ENCODE results near the gene ZAP70. TPM values are rescaled to one million over a fixed set of nuclear protein-coding genes. Genes with fewer than 3 reads are reported as not detected.
"Not testable (repeated sequence)": the region's sequence is repeated elsewhere in the genome, so short reads cannot be mapped to it uniquely, and the experiment has no call there.

The ZAP70 gene
- total and polyA plus RNA-seq, 8 donors = 1.4 to 8.3 (median 2.2) TPM

DNA sequence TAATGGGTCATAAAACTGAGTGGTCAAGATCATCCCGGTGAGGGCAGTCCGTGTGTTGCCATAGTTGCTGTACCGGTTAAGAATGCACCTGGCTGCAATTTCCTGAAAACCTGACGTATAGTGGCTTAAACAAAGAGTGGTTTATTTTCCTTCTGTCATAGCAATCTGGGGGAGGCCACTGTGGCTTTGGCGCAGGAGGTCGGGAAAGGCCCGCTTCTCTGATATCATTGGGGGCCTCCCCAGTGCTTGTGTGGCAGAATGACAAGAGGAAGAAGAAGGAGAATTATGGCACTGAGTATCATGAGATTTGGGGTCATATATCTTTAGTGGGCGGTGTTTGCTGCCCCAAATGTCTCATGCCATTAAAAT lies 39.5 kb upstream of the ZAP70 start:
- no peak overlapping the region for H3K4me3 ChIP-seq
- no peaks in the 10 kb centered on the region for H3K9me3 ChIP-seq
- DNase-seq (no peak), ATAC-seq (no peak)
- intact Hi-C loops (cut with DNase I) = no loop called here
- H3K4me1 ChIP-seq = no peaks in the 10 kb centered on the region
- no peak overlapping the region for H3K27ac ChIP-seq
- no peaks in the 10 kb centered on the region for H3K27me3 ChIP-seq
- TF ChIP-seq, protein P1, sequence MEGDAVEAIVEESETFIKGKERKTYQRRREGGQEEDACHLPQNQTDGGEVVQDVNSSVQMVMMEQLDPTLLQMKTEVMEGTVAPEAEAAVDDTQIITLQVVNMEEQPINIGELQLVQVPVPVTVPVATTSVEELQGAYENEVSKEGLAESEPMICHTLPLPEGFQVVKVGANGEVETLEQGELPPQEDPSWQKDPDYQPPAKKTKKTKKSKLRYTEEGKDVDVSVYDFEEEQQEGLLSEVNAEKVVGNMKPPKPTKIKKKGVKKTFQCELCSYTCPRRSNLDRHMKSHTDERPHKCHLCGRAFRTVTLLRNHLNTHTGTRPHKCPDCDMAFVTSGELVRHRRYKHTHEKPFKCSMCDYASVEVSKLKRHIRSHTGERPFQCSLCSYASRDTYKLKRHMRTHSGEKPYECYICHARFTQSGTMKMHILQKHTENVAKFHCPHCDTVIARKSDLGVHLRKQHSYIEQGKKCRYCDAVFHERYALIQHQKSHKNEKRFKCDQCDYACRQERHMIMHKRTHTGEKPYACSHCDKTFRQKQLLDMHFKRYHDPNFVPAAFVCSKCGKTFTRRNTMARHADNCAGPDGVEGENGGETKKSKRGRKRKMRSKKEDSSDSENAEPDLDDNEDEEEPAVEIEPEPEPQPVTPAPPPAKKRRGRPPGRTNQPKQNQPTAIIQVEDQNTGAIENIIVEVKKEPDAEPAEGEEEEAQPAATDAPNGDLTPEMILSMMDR (IDR thresholded peaks at IDR 0.05) = no peak
- H3K36me3 ChIP-seq = no peaks in the 10 kb centered on the region

DNA sequence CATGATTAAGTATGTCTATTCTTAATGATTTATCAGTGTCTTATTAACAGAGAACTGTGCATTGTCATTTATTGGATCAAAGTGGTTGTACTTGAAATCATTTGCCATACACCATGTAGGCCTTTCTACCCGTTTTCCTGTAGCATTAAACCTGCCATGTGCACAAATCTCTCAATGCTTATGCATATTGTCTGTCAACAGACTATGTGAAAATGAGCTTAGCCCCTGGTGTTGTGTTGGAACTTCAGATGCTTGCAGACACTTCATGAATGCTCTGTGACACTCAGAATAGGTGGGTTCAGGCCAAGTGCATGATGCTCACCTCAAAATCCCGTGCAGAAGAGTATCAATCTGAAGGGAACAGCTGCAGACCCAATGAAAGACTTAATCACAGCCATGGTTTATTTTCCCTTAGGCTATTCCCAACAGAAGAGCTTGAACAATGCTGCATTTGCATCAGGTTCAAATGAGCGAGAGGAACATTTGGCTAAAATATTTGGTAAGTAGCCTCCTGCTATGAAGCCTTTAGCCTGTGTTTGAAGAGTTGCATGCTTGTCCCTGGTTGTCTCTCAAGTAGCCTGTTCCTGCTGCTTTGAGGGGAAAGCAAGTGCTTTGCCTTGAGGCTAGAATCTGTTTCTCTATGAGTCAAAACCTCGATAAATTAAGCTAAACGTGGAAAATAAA lies 37.8 kb upstream of the ZAP70 start:
- H3K4me1 ChIP-seq = no peaks in the 10 kb centered on the region
- no peak overlapping the region for H3K27ac ChIP-seq
- DNase-seq (no peak), ATAC-seq (no peak)
- no peaks in the 10 kb centered on the region for H3K9me3 ChIP-seq
- TF ChIP-seq, protein P1 (IDR thresholded peaks at IDR 0.05) = no peak
- no peak overlapping the region for H3K4me3 ChIP-seq
- intact Hi-C loops (cut with DNase I) = no loop called here
- no peaks in the 10 kb centered on the region for H3K36me3 ChIP-seq
- no peaks in the 10 kb centered on the region for H3K27me3 ChIP-seq

DNA sequence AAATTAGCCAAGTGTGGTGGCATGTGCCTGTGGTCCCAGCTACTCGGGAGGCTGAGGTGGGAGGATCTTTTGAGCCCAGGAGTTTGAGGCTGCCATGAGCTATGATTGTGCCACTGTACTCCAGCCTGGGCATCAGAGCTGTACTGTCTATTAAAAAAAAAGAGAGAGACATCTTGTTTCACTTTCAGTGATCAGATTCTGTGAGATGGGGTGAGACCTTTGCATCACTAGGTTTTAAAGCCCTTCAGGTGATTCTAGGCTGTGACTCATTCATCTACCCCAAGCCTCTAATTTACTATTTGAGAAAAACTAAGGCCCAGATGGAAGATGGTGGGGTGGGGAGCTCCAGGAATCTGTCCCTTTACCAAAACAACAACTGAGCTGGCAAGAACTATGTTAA lies 36.8 kb upstream of the ZAP70 start:
- no peak overlapping the region for H3K27ac ChIP-seq
- ATAC-seq (no peak), DNase-seq (no peak)
- no peak overlapping the region for H3K4me3 ChIP-seq
- TF ChIP-seq, protein P1 (IDR thresholded peaks at IDR 0.05) = no peak
- H3K4me1 ChIP-seq = no peaks in the 10 kb centered on the region
- intact Hi-C loops (cut with DNase I) = no loop called here
- H3K9me3 ChIP-seq = no peaks in the 10 kb centered on the region
- H3K36me3 ChIP-seq = no peaks in the 10 kb centered on the region
- no peaks in the 10 kb centered on the region for H3K27me3 ChIP-seq

DNA sequence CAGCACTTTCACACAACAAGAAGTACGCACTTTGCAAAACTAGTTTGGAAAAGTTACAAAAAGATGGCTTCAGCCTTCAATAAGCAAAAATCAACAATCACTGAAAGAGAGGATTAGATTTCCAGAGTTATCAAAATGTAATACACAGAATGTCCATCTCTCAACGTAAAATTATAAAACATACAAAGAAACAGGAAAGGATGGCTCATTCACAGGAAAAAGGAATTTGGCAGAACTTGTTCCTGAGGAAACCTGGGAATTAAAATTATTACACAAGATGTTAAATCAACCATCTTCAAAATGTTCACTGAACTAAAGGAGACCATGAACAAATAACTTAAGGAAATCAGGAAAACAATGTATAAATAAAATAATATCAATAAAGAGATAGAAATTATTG lies 35.9 kb upstream of the ZAP70 start:
- intact Hi-C loops (cut with DNase I) = no loop called here
- Histone ChIP-seq H3K9me3 (no peaks in the 10 kb centered on the region), H3K27ac (no peak overlapping the region), H3K27me3 (no peaks in the 10 kb centered on the region), H3K36me3 (no peaks in the 10 kb centered on the region), H3K4me3 (no peak overlapping the region), H3K4me1 (no peaks in the 10 kb centered on the region)
- TF ChIP-seq, protein P1 (IDR thresholded peaks at IDR 0.05) = no peak
- no peak for DNase-seq
- ATAC-seq = no peak

DNA sequence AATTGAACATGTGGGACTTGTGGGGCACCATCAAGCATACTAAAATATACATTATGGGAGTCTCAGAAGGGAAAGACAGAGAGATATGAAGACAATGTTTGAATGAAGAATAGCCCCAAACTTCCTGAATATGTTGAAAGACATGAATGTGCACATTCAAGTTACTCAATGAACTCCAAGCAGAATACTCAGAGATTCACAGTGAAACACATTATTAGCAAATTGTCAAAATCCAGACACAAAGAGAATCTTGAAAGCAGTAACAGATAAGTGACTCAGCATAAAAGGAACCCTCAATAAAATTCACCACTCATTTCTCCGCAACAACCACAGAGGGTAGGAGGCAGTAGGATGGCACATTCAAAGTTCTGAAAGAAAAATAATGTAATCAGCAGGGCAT lies 35.1 kb upstream of the ZAP70 start:
- Histone ChIP-seq H3K27me3 (no peaks in the 10 kb centered on the region), H3K36me3 (no peaks in the 10 kb centered on the region), H3K27ac (no peak overlapping the region), H3K4me1 (no peaks in the 10 kb centered on the region), H3K4me3 (no peak overlapping the region), H3K9me3 (no peaks in the 10 kb centered on the region)
- no peak for ATAC-seq
- TF ChIP-seq, protein P1 (IDR thresholded peaks at IDR 0.05) = no peak
- DNase-seq = no peak
- intact Hi-C loops (cut with DNase I) = no loop called here

DNA sequence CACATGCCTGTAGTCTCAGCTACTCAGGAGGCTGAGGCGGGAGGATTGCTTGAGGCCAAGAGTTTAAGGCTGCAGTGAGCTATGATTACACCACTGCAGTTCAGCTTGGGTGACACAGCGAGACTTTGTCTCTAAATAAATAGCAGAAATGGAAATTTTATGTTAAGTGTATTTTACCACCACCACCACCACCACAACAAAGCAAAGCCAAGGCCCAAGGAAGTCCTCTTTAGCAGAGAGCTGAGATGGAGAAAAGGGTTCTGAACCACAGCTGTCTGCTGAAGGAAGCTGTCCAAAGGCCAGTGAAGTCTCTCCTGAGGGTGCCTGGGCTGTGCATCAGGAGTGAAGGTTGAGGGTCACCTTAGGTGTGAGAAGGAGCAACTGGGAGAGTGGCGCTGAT lies 26.1 kb upstream of the ZAP70 start:
- H3K36me3 ChIP-seq; DNase-seq; H3K27ac ChIP-seq; H3K4me1 ChIP-seq; intact Hi-C loops (cut with DNase I); H3K27me3 ChIP-seq; ATAC-seq; H3K4me3 ChIP-seq; H3K9me3 ChIP-seq: not testable (repeated sequence)
